M059J (cell line): ENCODE measurements around the gene CCDC40. TPM values are rescaled to one million over a fixed set of nuclear protein-coding genes. Genes with fewer than 3 reads are reported as not detected.
"Not testable (repeated sequence)": the region's sequence is repeated elsewhere in the genome, so short reads cannot be mapped to it uniquely, and the experiment has no call there.

ENCODE experiments used
- DNase-seq: peaks from one replicate; pipeline ENCODE4 v3.0.0-alpha.2; 2012; ENCODE audit warnings: low read depth
- total RNA-seq: library from RNA; depleted of rRNA; stranded (reverse); fragments of >200 nt; shearing (Covaris generic); gene quantifications from 2 replicates; pipeline ENCODE4 v1.2.3, GENCODE V29; 2014; rRNA removed

The CCDC40 gene
- total RNA-seq = 0.94 and 1.3 TPM in 2 replicates

GRCh38 chr17:80035937-80036714 lies at the start of gene CCDC40:
Gene CCDC40, plus strand, starts transcription at chr17:80036642. Its CDS starts 21 bp downstream, at chr17:80036663.
- DNase-seq = peak; percentile 77

DNA sequence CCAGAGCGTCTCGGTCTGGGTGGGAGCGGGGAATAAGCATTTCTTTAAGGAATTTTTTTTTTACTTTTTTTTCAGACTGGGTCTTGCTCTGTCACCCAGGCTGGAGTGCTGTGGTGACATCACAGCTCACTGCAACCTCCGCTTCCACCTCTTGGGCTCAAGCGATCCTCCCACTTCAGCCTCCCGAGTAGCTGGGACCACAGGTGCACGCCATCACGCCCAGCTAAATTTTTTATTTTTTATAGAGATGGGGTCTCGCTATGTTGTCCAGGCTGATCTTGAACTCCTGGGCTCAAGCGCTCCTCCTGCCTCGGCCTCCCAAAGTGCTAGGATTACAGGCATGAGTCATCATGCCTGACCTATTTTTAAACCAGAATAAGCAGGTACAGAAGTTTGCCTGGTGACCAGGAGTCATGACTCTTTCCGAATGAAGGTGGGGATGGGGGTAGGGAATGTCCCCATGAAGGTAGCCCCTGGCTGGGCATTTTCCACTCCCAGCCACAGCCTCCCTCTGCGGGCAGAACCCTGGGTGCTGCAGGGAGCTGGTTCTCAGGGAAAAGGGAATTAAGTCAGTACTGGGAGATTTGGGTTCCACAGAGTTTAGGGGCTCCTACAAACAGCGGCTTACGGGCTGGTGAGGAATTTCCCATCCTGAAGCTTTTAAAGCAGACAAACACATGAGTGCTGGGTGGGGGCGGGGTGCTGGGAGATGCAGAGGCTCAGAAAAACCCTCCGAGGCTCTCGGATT lies 49.1 kb upstream of the CCDC40 start:
- peak; percentile 47 for DNase-seq

DNA sequence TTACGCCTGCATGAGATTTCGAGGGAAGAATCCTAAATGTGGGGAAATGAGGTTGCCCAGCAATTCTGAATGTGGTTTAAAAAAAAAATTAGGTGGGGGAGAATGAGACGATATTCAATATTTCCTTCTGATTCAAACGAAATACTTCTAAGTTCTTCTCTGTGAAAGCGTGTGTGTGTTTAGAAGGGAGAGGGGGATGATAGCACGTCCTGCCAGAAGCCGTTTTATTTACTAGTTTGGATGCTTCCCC lies 48.6 kb upstream of the CCDC40 start:
- DNase-seq = no peak

DNA sequence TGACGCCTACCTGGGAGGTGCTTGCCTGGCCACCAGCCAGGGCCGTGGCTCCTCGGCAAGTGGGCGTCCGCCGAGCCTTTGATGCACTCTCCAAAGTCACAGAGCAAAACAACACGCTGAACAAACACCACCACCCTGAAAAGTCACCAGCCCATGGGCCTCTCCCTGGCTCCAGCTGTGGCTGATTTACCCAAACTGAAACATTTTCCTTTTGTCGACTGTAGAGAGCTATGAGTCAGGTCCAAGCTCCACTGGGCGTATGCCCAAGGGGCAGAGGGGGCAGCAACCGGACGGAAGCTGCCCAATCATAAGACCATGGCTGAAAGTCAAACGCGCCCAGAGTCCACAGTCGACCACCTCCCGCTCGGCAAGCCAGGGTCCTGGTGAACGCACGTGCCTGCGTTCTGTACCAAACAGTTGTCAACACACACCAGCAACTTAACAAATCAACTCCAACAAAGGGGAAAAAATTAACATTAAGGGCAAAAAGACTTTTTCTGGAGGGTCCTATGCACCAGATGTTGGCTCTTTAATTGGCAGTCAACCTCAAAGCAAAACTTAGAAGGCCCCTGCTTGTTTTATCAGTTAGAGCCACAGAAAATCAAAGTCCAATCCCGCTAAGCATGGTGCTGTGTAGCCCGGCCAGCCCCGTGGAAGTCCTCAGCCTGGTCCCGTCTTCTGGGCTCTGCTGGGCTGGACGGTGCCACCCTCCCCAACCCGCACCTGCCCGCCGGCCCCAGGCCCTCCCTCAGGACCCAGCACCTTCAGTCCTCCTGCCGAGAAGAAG lies 48.1 kb upstream of the CCDC40 start:
- peak; percentile 77 for DNase-seq

- no peak for DNase-seq
Observed at GRCh38 chr17:79989106-79989835, 47.2 kb upstream of the CCDC40 start.

DNA sequence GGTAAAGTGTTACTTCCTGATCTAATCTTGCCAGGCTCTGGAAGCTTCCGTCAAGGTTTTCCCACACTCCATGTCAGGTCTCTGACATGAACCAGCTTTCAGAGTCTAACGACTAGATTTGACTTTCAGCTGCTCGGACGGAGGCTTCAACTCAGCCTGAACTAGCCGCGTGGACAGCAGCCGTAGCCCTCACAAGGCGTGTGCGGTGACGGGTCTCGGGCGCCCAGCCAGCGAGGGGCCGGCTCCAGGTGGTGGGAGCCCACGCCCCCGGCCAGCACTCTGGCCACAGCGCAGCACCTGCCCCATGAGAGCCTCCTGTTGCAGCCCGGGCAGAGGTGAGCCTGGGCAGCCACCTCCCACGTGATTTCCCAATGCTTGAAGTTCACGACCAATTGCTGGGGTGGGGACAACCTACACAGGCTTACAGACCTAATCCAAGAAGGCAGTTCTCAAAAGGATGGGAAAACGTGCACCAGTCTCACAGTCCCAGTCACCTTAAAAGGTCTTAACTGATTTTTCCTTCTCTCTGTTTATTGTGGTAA lies 46.3 kb upstream of the CCDC40 start:
- no peak for DNase-seq

DNA sequence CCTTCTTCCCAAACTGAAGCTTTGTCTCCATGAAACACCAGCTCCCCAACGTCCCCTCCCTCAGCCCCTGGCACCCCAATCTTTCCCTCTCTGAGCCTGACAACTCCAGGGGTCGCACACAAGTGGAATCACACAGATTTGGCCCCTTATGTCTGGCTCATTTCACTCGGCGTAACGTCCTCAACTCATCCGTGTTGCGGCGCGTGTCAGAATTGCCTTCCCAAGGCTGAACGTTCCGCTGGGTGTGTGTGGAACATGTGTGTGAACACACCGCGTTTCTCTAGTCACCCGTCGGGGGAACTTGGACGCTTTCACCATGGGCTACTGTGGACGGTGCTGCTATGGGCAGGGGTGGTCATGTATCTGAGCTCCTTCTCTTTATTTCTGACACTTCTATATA lies 45.7 kb upstream of the CCDC40 start:
- no peak for DNase-seq

DNA sequence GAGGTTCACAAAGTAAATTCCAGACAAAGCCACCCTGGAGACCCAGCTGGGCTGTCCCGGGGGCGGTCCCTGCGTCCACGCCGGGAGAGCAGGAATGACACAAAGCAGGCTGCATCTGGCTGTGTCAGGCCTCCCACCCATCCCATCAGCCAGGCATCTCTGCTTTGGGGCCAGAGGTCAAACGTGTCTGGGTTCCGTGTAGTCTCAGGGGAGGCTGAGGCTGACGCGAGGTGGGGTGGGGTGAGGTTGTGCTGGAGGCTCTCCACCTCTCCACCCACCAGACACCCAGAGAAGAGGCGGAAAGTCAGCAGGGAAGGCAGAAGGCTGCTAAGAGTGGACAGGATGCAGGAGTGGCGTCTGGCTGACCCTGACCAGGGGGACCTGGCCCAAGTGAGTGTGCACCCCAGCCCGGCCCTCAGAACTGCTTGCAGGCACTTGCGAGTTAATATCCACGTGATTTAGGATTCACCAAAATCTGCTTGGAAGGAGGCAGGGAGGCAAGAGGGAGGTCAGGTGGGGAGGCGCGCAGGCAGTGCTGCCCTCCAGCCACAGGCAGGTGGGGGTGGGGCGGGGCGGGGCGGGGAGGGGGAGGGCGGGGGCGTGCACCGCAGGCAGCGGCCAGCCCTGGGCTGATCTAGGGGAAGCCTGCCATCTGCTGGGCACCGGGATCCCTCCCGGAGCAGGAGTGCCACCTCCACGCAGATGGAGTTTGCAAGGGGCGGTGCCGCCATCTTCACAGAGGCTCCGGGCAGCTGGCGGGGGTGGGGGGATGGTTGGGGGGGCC lies 45.1 kb upstream of the CCDC40 start:
- peak; percentile 47 for DNase-seq

DNA sequence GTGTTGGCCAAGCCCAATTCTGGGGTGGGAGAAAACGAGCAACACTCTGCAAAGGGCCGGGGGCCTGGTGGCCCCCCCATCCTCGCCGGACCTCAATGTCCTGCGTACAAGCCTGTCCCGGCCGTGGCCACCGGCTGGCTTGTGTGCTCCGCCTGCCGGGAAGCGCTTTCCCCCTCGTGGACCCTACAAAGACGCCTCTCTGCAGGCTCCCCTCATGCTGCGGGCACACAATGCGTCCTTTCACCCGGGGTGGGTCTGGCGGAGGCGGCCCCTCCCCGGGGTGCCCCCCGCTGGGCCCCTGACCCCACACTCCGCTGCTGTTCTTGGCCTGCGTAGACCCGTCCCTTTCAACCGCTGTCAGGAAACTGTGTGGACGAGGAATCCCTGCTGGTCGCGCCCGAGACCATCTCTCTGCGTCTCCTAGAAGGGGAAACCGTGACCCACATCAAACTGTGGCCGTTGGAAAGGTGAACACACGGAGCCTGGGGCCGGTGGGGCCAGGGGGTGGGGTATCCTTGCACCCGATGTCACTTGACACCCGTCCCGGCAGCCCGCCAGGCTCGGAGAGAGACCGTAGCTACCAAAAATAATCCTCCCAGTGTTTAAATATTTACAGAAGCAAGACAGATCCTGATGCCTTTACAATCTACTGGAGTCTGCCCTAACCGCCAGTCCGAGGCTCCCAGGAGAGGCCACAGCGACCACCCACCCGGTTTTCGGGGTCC lies 44.4 kb upstream of the CCDC40 start:
- no peak for DNase-seq

GRCh38 chr17:79992649-79993389 lies 43.6 kb upstream of the CCDC40 start:
- no peak for DNase-seq

- no peak for DNase-seq
Observed at GRCh38 chr17:79993390-79994227, 42.8 kb upstream of the CCDC40 start.

DNA sequence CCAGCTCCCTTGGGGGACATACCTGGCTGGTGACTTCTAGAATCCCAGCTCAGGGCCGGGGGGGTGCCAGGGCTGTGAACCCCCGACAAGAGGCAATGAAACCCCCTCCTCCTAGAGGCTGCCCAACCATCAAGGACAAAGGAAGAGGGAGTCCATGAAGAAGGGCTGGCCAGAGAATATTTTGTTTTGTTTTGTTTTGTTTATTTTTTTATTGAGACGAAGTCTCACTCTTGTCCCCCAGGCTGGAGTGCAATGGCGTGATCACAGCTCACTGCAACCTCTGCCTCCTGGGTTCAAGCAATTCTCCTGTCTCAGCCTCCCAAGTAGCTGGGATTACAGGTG lies 42.2 kb upstream of the CCDC40 start:
- not testable (repeated sequence) for DNase-seq

GRCh38 chr17:79994602-79995001 lies 41.8 kb upstream of the CCDC40 start:
- no peak for DNase-seq

DNA sequence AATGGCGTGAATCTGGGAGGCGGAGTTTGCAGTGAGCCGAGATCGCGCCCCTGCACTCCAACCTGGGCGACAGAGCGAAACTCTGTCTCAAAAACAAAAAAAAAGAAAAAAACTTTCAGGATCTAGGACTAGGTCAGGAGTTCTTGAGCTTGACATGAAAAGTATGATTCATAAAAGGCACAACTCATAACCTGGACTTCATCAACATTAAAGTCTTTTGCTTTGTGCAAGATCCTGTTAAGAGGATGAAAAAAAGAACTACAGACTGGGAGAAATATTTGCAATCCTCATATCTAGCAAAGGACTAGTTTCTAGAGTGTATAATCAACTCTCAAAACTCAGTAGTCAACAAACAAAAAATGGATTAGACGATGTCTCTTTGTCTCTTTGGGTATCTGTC lies 40.7 kb upstream of the CCDC40 start:
- no peak for DNase-seq

GRCh38 chr17:79996291-79996690 lies 40.2 kb upstream of the CCDC40 start:
- DNase-seq = no peak

DNA sequence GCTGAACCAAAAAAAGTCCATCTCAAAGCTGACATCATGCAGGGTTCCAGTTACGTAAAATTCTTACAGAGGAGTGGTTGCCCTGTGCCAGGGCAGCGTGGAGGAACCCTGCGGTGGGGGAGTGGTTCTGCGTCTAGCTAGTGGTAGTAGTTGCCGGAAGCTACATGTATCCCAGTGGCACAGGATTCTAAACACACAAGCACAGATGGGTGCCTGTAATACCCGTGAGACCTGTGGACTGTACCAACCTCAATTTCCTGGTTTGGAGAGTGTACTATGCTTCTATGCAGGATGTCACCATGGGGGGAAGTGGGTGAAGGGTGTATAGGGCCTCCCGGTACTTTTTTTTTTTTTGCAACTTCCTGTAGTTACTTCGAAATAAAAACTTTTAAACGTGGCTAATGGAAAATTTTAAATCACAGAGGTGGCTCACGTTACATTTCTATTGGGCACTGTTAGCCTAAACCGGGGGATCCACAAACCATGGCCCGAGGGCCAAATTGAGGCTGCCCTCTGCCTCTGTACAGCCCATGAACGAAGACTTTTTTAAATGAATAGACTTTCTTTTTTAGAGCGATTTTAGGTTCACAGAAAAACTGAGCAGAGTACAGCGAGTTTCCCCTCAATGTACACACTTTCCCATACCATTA lies 39.3 kb upstream of the CCDC40 start:
- DNase-seq = no peak

GRCh38 chr17:80000136-80000535 lies 36.3 kb upstream of the CCDC40 start:
- no peak for DNase-seq
